WERI-Rb-1 (cell line): ENCODE results near the gene DNAI4.
"Not testable (repeated sequence)": the region's sequence is repeated elsewhere in the genome, so short reads cannot be mapped to it uniquely, and the experiment has no call there.

ENCODE experiments used
- DNase-seq: peaks from one replicate; pipeline ENCODE4 v3.0.0-alpha.2; 2020
- H3K27ac ChIP-seq: fragments of 250-450 bp; sonication (Bioruptor Pico); 2 replicates; pipeline ENCODE4 v1.5.1; 2020; ENCODE audit warnings: mild to moderate bottlenecking, moderate library complexity
- H3K27me3 ChIP-seq: fragments of 250-450 bp; sonication (Bioruptor Pico); 2 replicates; pipeline ENCODE4 v1.5.1; 2021; ENCODE audit warnings: mild to moderate bottlenecking, low read depth, moderate library complexity; ENCODE audit not compliant: insufficient read depth, severe bottlenecking
- H3K36me3 ChIP-seq: fragments of 250-450 bp; sonication (Bioruptor Pico); 2 replicates; pipeline ENCODE4 v1.5.1; 2020; ENCODE audit warnings: mild to moderate bottlenecking, moderate library complexity
- H3K4me3 ChIP-seq: 2 replicates; pipeline ENCODE4 v1.5.1; 2011; ENCODE audit warnings: low read depth, mild to moderate bottlenecking, control low read depth, low read length
- H3K9me3 ChIP-seq: fragments of 250-450 bp; sonication (Bioruptor Pico); 2 replicates; pipeline ENCODE4 v1.5.1; 2021; ENCODE audit warnings: mild to moderate bottlenecking, moderate library complexity; ENCODE audit not compliant: severe bottlenecking
- TF ChIP-seq, protein P1 (sequence below): IDR thresholded peaks from 2 replicates; pipeline ENCODE4 v1.5.1; 2011; ENCODE audit warnings: low read depth, mild to moderate bottlenecking, control low read depth, inconsistent platforms, low read length

Gene DNAI4

DNA sequence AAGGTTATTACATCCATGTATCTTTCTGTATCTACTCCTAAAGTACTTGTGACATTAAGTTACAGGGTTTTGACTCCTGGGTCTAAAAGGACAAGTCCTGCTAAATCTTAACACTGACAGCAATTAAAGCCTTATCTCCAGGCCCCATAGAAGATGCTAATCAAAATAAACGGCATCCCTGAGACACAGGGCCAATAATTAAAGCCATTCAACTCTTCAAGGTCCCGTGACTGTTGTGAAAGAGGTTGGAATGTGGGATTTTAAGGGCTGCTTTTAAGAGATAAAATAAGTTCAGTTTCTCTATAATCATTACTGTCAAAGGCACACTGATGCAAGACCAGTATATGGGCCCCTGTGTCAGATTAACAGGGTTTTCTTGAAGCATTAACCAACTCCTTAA, 8.3 kb downstream of the DNAI4 start:
- H3K36me3 ChIP-seq = peaks cover 4% of the 10 kb centered on the region
- H3K9me3 ChIP-seq = no peaks in the 10 kb centered on the region
- no peaks in the 10 kb centered on the region for H3K27me3 ChIP-seq
- H3K27ac ChIP-seq = no peak overlapping the region
- H3K4me3 ChIP-seq = no peak overlapping the region
- no peak for DNase-seq
- TF ChIP-seq, protein P1, sequence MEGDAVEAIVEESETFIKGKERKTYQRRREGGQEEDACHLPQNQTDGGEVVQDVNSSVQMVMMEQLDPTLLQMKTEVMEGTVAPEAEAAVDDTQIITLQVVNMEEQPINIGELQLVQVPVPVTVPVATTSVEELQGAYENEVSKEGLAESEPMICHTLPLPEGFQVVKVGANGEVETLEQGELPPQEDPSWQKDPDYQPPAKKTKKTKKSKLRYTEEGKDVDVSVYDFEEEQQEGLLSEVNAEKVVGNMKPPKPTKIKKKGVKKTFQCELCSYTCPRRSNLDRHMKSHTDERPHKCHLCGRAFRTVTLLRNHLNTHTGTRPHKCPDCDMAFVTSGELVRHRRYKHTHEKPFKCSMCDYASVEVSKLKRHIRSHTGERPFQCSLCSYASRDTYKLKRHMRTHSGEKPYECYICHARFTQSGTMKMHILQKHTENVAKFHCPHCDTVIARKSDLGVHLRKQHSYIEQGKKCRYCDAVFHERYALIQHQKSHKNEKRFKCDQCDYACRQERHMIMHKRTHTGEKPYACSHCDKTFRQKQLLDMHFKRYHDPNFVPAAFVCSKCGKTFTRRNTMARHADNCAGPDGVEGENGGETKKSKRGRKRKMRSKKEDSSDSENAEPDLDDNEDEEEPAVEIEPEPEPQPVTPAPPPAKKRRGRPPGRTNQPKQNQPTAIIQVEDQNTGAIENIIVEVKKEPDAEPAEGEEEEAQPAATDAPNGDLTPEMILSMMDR = no peak

DNA sequence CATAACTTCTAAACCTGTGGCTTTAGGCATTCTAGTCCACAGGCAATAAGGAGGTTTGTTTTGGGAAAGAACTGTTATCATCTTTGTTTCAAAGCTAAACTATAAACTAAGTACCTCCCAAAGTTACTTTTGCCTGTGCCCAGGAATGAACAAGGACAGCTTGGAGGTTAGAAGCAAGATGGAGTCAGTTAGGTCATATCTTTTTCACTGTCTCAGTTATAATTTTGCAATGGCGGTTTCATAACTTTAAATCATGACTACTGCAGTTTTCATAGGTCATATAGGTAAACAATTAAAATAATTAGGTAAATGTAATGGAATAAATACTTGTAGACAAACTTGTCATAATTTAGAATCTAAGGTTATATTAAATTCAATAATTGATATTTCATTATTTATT, 9.5 kb downstream of the DNAI4 start:
- H3K27me3 ChIP-seq, DNase-seq, H3K36me3 ChIP-seq, H3K27ac ChIP-seq, H3K4me3 ChIP-seq, H3K9me3 ChIP-seq: not testable (repeated sequence)

DNA sequence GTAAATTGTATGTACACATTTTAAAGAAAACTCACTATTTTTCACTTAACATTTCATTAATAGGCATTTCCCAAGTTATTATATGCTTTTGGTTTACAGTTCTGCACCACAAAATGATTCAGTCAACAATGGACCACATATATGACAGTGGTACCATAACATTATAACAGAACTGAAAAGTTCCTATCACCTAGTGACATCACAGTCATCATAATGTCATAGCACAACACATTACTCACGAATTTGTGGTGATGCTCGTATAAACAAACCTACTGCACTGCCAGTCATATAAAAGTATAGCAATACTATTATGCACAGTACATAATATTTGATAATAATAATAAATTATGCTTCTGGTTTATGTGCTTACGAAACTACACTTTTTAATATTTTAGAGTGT, 30.9 kb downstream of the DNAI4 start:
- TF ChIP-seq, protein P1 = no peak
- Histone ChIP-seq H3K36me3 (no peaks in the 10 kb centered on the region), H3K9me3 (no peaks in the 10 kb centered on the region), H3K27ac (no peak overlapping the region), H3K27me3 (no peaks in the 10 kb centered on the region), H3K4me3 (no peak overlapping the region)
- DNase-seq = no peak

DNA sequence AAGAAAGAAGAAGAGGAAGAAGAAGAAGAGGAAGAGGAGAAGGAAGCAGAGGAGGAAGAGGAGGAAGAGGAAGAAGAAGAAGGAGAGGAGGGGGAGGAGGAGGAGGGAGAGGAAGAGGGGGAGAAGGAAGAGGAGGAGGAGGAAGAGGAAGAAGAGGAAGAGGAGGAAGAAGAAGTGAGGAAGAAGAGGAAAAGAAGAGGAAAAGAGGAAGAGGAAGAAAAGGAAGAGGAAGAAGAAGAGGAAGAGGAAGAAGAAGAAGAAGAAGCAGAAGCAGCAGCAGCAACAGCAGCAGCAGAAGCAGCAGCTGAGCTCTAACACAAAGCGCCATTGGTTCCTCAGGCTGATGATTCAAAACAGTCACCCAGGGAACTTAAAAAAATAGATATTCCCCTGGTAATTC, 34.0 kb downstream of the DNAI4 start:
- H3K9me3 ChIP-seq = no peaks in the 10 kb centered on the region
- H3K4me3 ChIP-seq = no peak overlapping the region
- no peaks in the 10 kb centered on the region for H3K27me3 ChIP-seq
- no peak for DNase-seq
- no peaks in the 10 kb centered on the region for H3K36me3 ChIP-seq
- H3K27ac ChIP-seq = no peak overlapping the region
- TF ChIP-seq, protein P1 = no peak

DNA sequence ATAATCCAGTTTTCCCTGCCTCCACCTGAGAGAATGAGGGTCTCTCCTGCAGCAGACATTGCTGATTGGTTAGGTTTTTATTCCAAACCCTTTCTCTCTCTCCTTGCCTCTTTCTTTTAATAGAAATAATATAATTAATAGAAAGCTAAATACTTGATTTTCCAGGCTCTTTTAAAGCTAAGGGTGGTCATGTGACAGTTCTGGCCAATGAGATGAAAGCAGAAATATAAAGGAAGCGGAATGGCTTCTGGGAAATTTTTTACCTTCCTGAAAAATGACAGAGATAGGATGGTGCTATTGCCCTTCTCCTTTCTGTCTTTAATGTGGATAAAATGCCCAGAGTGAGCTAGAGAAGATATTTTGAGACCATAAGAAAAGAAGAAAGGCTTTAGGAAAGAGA, 35.6 kb downstream of the DNAI4 start:
- Histone ChIP-seq H3K27me3 (no peaks in the 10 kb centered on the region), H3K36me3 (no peaks in the 10 kb centered on the region), H3K4me3 (no peak overlapping the region), H3K27ac (no peak overlapping the region), H3K9me3 (no peaks in the 10 kb centered on the region)
- TF ChIP-seq, protein P1 = no peak
- DNase-seq = no peak

DNA sequence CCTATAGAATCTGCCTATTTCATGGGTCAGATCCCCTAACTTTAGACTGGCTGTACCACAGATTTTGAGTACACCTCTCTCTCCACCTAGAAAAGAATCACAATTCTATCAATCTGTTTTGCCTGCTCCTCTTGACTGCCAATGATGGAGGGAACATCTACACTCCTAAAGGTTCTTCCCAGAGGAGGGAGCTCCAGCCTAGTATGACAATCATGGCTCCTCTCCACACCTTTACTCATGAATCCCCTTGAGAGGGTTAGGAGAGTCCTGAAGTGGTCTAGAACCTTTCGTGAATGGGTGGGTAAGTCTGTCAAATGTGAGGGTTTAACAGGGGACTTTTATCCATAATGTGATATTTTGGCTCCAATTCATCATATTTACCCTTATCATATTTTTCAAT, 48.0 kb downstream of the DNAI4 start:
- H3K36me3 ChIP-seq = no peaks in the 10 kb centered on the region
- no peaks in the 10 kb centered on the region for H3K27me3 ChIP-seq
- no peak overlapping the region for H3K4me3 ChIP-seq
- H3K9me3 ChIP-seq = peaks cover 7% of the 10 kb centered on the region
- TF ChIP-seq, protein P1 = no peak
- no peak overlapping the region for H3K27ac ChIP-seq
- no peak for DNase-seq
